ENCODE data around the gene RAB20.
"Not testable (repeated sequence)": the region's sequence is repeated elsewhere in the genome, so short reads cannot be mapped to it uniquely, and the experiment has no call there.

RAB20 gene

DNA sequence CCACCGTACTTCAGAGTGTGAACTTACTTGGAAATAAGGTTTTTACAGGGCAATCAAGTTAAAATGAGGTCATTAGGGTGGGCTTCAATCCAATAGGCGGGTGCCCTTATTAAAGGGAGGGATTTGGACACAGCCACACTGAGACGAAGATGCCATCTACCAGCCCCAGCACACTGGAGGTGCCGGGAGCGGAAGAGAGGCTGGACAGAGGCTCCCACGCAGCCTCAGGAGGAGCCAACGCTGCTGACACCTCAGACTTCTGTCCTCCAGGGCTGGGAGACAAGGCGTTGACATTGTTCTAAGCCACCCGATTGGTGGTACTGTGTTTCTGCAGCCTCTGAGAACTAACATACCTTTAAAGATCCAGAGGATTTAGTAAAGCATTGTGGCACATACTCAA is 12.6 kb upstream of the RAB20 start:
- DNase-seq: no peak

GRCh38 chr13:110572778-110573118 is 11.2 kb upstream of the RAB20 start:
- DNase-seq: no peak

DNA sequence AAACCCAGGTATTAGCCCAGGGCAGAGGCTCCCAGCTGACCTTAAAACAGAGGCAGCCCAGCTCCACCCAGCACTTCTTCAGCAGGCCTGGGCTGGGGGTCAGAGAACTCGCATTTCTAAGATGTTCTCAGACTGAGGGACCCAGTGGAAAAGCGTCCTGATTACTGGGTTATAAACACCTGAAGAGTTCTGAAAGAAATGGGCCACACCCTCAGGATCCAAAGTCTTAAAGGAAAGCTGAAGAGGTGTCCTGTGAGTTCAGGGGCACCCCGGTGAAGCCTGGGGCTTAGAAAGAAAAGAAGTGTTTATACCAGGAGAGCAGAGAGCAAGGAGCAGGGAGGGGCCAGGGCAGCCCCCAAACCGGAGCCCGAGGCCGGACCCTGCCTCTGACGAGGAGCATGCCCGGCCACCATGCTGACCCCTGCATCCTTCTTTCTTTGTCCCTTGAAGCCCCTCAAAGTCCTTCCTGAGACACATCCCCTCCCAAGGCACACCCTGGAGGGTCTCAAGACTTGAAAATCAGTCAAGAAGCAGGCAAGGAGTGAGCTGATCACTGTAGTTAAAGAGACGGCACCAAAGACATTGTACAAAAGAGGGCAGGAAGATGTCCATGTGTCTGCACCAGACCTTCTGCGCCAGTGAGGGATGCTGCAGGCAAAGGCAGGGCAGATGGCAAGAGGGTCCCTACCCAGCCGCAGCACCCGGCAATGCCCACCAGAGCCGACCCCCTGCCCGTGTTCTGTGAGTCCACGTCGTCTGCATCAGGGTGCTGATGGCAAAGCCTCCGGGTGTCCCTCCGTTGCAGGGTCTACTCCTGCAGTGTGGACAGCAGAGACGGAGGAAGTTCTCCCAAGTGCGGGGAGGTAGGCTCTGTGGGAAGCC is 10.6 kb upstream of the RAB20 start:
- DNase-seq: no peak

DNA sequence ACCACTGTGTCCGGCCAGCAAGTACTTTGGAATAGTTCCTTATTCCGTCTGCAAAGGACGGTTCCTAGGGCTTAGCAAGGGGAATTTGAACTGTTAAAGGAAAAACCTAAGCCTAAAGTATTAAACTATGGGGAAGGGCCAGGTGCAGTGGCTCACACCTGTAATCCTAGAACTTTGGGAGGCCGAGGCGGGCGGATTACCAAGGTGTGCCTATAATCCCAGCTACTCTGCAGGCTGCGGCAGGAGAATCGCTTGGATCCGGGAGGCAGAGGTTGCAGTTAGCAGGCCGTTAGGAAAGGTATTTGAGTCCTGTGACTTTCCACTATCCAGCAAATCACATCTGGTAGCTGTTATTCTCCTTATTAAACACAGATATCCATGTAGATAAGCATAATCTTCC is 9.4 kb upstream of the RAB20 start:
- no peak for DNase-seq

- not testable (repeated sequence) for DNase-seq
Observed at GRCh38 chr13:110569962-110570361, 8.4 kb upstream of the RAB20 start.

DNA sequence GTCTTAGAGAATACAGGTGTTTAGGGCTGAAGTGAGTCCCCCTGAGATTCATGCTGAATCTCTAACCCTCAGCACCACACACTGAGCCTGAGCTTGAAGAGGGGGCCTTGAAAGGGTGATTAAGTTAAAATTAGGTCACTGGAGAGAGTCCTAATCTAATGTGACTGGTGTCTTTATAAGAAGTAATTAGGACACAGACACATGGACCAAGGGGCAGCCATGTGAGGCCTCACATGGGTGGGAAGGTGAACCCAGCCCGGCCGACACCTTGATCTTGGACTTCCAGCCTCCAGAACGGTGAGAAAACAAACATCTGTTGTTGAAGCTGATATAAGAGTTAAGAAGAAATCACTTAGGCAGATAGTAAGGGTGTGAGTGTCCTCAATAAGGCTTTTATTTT is 7.1 kb upstream of the RAB20 start:
- no peak for DNase-seq

DNA sequence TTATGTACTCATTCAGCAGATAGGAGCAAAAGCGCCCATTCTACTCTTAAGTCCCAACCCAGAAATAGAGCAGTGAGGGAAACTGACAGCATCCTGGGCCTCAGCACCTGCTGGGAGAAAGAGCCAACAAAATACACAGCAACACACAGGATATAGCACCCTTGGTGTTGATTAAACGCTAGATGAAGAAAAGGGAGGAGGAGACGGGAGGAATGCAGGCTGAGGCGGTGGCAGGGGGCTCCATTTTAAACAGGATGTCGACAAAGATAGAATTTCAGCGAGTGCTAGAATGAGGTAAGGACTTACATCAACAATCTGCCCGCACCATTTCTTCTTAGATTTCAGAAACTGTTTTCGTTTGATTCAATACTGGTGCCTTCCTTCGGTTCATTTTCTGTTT is 4.6 kb upstream of the RAB20 start:
- DNase-seq: no peak

DNA sequence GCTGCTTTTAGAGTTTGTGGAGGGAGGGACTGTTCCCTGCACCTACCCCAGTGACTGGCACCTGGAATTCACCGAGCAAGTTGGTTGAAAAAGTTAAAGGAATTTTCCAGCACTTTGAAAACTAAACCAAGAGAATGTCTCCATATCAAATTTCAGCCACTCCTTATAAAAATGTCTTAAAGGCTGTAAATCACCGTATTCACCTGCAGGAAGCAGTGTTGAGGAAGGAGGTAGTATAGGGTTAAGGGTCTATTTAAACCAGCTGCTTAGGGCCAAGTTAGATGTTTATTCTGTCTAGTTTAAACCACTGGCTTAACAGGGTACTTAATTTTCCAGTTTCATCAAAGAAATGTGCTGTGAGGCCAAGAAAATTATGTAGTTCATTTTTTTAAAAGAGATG is 3.8 kb upstream of the RAB20 start:
- DNase-seq: no peak

- DNase-seq: no peak
Observed at GRCh38 chr13:110564472-110564985, 3.0 kb upstream of the RAB20 start.

DNA sequence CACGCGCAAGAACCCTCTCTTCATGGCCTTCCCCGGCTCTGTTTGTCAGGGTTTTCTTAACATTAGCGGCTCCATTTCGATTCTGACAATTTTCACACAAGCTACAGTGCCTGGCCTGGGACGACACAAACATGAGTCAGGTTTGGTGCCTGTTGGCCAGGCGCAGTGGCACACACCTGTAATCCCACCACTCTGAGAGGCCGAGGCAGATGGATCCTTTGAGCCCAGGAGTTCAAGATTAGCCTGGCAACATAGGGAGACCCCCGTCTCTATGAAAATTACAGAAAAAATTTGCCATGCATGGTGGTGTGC is 1.9 kb upstream of the RAB20 start:
- DNase-seq: no peak

DNA sequence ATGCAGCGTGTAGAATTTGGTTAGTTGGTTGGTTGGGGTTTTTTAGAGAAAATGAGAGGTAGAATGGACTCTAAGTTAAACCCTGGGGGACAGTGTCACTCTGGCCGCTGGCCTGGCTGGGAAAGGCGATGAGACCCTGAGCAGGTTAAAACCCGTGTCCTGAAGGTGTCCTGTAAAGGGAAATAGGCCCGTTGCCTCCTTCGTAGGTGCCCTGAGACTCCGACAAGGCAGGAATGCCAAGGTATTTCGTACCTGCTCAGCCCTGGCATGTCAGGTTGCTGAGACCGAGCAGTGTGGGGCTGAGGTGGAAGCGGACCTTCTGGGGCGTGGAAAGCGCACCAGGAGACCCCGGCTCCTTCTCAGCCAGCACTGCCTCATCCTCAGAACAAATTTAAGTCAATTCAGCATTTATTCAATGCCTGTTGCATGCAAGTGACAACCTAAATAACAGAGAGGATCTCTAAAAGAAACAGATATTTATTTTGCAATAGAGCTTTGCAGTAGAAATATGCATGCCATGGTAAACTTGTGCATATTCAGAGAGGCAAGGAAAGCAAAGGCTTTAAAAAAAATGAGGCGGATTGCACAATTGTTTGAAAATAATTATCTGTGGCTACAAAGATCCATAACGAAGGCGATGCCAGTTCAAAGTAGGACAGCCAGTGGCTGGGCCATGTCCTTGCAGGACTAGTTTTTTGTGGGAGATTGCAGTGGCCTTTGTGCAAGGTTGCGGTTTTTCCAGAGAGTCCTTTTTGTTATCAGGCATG is 1.4 kb upstream of the RAB20 start:
- DNase-seq: no peak

DNA sequence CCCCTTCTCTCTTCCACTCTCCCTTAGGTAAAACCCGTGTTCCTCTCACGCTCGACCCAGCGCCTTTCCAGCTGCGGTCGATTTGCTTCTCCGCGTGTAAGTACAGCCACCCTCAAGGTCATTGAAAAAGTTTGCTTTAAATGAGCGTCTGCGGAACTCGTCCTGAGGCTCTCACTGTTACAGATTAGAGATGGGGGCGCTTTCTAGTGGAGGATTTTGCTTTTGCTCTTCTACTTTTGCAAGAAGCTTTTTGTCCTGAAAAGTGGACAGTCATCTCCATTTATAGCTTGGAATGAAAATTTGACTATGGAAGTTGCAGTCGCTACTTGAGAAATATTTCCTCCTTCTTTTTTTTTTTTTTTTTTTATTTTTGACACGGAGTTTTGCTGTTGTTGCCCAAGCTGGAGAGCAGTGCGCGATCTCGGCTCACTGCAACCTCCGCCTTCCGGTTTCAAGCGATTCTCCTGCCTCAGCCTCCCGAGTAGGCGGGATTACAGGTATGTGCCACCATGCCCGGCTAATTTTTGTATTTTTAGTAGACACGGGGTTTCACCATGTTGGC is 595 bp upstream of the RAB20 start:
- no peak for DNase-seq

DNA sequence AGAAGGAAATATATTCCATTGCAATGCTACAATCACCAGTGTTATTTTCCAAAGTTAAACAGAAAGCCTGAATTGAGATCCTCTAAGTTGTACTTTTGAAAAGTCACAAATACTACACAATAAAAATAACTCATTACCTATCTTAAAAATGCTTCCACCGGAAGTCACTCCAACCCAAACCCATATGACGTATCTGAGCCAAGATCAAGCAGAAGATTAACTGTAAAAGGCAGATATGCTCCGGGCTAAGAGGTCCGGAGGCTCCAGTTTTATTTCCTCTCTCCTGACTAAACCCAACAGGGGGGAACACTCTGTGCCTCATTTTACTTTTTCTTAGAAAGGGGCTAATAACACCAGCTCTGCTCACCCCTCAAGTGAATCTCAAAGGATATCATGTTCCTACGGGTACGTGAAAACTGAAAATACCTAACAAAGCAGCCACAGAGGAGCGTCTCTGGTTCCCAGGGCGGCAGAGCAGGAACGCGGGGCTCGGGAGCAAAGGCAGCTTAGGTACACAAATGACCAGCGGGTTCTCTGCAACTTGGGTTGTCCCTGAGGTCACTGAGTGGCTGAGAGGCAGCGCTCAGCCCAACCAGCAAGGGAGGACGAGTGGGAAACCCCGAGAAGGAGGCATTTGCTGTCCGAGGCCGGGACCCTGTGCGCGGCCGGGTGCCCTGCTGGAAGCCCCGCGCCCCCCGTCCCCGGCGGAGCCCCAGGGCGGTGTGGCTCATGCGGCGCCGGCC is 750 bp downstream of the RAB20 start:
- no peak for DNase-seq

DNA sequence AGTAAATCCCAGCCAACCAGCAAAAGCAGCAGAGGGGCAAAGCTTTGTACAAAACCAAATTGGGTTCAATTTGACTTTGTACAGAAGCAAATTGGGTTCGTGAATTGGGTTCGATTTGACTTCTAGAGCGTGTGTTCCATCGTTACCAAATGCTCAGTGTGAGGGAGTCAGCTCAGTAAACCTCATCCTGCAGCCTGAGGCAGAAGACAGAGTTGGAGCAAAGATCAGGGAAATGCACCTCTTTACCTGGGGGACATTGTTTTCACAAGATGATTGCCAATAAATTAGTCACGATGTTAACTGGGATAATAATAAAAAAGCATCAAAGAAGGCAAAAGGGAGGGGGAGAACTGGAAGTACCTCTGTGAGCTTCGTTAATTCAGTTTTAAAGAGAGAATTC is 1.5 kb downstream of the RAB20 start:
- DNase-seq: no peak

DNA sequence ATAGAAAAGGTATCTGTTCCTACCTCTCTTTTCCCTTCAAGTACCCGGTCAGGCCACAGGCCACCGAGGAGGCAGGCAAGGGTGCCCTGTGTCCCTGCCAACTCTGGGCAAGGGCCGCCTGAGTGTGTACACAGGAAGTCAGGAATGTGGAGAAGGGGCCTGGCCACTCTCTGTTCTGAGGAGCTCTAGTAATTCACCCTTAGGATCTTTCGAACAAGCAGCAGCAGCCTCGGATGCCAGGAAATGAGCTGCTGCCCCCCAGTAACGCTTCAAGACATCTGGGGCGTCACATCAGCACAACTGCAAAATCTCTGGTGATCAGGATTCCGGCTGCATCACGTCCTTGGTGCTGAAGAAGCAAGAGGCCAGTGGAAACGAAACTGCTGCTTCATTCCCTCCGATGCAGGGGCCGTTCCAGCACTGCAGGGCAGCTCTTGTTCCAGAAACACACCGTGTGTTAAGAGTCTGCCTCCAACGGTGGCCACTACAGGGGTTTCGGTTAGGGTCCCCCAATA is 2.0 kb downstream of the RAB20 start:
- peak; percentile 47 for DNase-seq

DNA sequence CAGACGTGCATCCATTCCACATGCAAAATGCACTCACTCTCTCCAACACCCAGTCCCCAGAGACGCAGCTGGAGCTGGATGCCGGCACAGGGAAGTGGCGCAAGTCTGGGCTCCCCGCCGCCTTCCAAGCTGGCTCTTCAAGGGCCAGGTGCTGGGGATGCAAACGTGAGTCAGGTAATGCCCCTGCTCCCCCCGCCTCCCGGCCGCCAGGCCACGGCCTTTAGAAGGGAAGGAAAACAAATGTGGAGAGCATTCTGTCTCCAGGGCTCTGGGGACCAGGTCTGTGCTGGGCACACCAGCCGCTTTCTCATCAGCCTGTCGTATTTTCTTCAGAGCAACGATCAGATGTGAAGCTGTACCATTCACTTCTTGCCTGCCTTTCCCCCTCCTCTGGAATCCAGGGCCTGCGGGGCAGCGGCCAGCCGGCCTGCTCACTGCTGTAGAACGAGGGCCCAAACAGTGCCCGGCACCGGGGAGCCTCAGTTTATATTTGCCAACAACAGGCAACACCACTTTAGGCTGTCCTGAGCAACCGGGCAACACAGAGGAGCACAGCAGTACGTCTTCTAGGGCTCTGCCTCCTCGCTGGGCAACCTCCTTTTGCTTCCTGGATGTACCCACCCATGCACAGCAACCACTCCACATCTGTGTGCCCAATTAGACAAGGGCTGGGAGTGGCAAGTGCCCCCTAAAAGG is 3.8 kb downstream of the RAB20 start:
- no peak for DNase-seq

DNA sequence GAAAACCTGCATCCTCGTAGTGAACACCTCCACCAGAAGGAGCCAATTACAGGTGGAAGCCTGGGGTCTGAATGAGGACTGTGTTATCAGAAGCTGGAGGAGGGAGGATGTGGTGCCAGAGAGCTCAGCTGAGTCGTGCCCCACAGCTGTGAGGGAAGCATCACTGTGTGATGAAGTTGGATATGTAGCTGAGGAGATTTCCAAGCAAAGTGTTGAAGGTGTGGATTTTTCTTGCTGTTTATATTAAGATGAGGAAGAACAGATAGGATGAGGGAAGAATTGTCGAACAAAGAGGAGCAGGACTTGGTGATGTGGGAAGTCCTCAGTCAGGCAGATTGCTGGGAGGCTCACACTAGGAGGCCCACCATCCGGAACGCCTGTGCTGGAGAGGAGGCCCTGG is 4.4 kb downstream of the RAB20 start:
- DNase-seq: no peak

- no peak for DNase-seq
Observed at GRCh38 chr13:110556224-110556606, 5.3 kb downstream of the RAB20 start.

GRCh38 chr13:110555601-110556223 is 5.8 kb downstream of the RAB20 start:
- DNase-seq: no peak

DNA sequence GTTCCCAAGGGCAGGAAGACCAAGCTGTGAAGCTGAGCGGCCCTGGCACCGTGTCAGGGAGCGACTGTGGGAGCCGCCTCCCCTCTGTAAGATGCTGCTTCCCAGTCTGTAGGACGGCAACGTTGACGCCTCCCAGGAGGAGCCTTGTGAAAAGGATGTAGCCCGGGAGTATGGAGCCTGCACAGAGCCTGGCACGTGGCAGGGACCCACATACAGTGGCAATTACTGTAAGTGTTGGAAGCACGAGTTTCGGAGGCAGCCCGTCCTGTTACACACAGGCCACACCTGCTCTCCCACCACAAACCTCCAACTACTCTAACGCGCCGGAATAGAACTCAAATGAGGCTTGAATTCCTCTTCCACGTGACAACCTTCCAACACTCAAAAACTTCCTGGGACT is 6.6 kb downstream of the RAB20 start:
- DNase-seq: no peak

DNA sequence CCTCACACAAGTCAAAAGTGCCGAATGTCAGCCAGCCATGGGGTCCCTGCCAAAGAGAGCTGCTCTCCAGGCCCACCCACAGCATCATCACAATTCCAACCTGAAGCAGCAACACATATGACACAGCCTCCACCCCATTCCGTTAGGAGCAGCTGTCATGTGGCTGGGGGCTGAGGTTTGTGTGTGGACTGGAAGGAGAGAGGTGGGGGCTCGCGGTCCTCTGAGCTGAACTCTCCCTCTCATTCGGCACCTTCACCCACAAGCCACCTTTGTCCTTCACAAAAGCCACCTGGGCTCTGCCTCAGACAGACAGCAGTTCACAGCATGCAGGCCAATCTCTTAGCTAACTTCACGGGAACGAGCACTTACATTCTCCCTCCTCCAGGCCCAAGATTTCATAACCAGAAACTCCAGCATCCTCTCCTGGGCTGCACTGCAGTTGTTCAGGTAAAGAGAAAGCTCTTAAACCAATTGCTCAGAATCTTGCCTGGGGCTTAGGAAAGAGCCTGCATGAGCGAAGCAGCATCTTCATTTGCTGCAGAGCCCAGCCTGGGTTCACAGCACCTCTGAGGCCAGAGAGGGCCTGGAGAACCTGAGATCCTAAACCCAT is 7.2 kb downstream of the RAB20 start:
- DNase-seq: no peak

DNA sequence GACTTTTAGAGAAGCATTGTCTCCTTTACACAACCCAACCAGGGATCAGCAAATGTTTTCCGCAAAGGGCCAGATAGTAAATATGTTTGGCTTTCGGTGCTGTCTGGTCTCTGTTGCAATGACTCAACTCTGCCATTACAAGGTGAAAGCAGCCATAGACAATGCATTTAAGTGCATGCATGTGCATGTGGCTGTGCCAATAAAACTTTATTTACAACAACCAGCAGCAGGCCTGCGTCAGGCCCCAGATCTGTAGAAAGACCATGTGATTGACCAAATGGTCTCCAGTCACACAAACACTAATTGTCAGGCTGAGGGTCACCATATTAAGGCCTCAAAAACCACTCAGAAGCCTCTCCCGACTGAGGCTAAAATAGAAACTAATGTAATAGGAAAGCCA is 8.1 kb downstream of the RAB20 start:
- no peak for DNase-seq

Data from right hindlimb (tissue), 1 donor.